NT2/D1 (cell line): ENCODE measurements around the gene GLA.

Experiments used
- SUZ12 ChIP-seq: IDR thresholded peaks from 2 replicates; pipeline ENCODE4 v1.6.1; 2011; ENCODE audit not compliant: insufficient read length, insufficient read depth; ENCODE audit errors: extremely low read depth
- YY1 ChIP-seq: IDR thresholded peaks from 2 replicates; pipeline ENCODE4 v1.6.1; 2011; ENCODE audit not compliant: insufficient read length, insufficient read depth
- ZNF274 ChIP-seq: IDR thresholded peaks from 2 replicates; pipeline ENCODE4 v1.6.1; 2011; ENCODE audit warnings: mild to moderate bottlenecking, low read depth, low read length

GRCh38 chrX:101397779-101398178 lies 9.9 kb downstream of the GLA start:
- no peak for TF ChIP-seq ZNF274
- no peak for TF ChIP-seq YY1
- no peak for TF ChIP-seq SUZ12
